Muscle layer of colon (tissue), 2 donors: ENCODE data around the gene LRRC3.
"Not testable (repeated sequence)": the region's sequence is repeated elsewhere in the genome, so short reads cannot be mapped to it uniquely, and the experiment has no call there.

Experiments used
- H3K27ac ChIP-seq: one replicate; pipeline ENCODE4 v1.7.0; 2013; ENCODE audit warnings: low read depth, mild to moderate bottlenecking, low read length, moderate library complexity
- H3K27me3 ChIP-seq, 2 donors: one replicate each; pipeline ENCODE4 v1.7.0; 2013; ENCODE audit warnings: low read length in 2 of 2, mild to moderate bottlenecking in 2 of 2; ENCODE audit not compliant: insufficient read depth in 2 of 2, control insufficient read depth in 1 of 2
- H3K36me3 ChIP-seq: one replicate; pipeline ENCODE4 v1.7.0; 2013; ENCODE audit warnings: mild to moderate bottlenecking, low read length; ENCODE audit not compliant: insufficient read depth
- H3K4me1 ChIP-seq: one replicate; pipeline ENCODE4 v1.7.0; 2013; ENCODE audit warnings: mild to moderate bottlenecking, low read length; ENCODE audit not compliant: insufficient read depth
- H3K4me3 ChIP-seq, 2 donors: one replicate each; pipeline ENCODE4 v1.7.0; 2013; ENCODE audit warnings: low read length in 2 of 2, low read depth in 1 of 2, mild to moderate bottlenecking in 1 of 2, moderate library complexity in 1 of 2
- H3K9ac ChIP-seq: one replicate; pipeline ENCODE4 v1.7.0; 2013; ENCODE audit warnings: low read length
- H3K9me3 ChIP-seq: one replicate; pipeline ENCODE4 v1.7.0; 2013; ENCODE audit warnings: mild to moderate bottlenecking, low read length
- donor health status: abdominal sarcoma.
- donor health status: Adenocarcinoma of cecum.

LRRC3 gene

GRCh38 chr21:44454747-44455523, at the start of gene LRRC3:
Gene LRRC3, plus strand, starts transcription at chr21:44455510. Its CDS starts 1,135 bp downstream, at chr21:44456645.
- no peaks in the 10 kb centered on the region for H3K9me3 ChIP-seq
- peak within 1 kb of the TSS; percentile 15 for H3K9ac ChIP-seq
- H3K27ac ChIP-seq, result peak within 1 kb of the TSS; percentile 66
- H3K36me3 ChIP-seq, result no peaks in the 10 kb centered on the region
- no peaks in the 10 kb centered on the region for H3K27me3 ChIP-seq
- H3K4me3 ChIP-seq, result peak within 1 kb of the TSS; percentile 60 to 64
- no peaks in the 10 kb centered on the region for H3K4me1 ChIP-seq

DNA sequence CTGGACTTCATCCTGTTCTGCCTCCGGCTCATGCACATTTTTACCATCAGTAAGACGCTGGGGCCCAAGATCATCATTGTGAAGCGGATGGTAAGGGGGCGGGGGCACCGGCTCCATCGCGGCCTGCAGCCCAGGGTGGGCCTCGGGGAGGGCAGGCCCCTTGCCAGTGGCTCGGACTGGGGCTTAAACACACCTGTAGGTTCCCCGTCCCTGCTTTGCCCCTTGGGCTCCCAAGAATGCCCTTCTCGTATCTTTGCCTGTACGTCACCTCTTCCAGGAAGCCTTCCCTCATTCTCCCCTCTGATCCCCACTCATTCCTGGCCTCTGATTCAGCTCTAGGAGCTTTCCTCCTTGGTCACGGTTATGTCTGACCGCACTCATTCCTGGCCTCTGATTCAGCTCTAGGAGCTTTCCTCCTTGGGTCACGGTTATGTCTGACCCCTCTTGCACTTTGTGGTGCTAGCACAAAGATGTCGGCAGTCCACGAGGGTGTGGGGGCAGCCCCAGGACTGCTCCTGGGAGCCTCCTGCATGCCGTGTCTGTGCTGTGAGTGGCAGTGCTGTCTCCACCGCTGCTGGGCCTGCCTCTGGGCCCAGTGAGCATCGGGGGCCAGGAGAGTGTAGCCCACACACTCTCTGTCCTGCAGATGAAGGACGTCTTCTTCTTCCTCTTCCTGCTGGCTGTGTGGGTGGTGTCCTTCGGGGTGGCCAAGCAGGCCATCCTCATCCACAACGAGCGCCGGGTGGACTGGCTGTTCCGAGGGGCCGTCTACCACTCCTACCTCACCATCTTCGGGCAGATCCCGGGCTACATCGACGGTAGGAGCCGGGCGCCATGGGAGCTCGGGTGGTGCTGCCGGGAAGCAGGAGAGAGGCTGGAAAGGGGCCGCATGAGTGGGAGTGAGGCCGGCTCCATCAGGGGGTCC, 49.1 kb upstream of the LRRC3 start:
- Histone ChIP-seq H3K9ac (no peak overlapping the region), H3K4me3 (no peak overlapping the region), H3K27me3 (no peaks in the 10 kb centered on the region), H3K27ac (no peak overlapping the region), H3K9me3 (no peaks in the 10 kb centered on the region), H3K4me1 (no peaks in the 10 kb centered on the region), H3K36me3 (no peaks in the 10 kb centered on the region)

GRCh38 chr21:44406953-44407352, 48.4 kb upstream of the LRRC3 start:
- H3K4me1 ChIP-seq, result no peaks in the 10 kb centered on the region
- no peak overlapping the region for H3K9ac ChIP-seq
- H3K27ac ChIP-seq, result no peak overlapping the region
- H3K27me3 ChIP-seq, result no peaks in the 10 kb centered on the region
- H3K36me3 ChIP-seq, result no peaks in the 10 kb centered on the region
- no peak overlapping the region for H3K4me3 ChIP-seq
- H3K9me3 ChIP-seq, result no peaks in the 10 kb centered on the region

GRCh38 chr21:44407493-44407892, 47.8 kb upstream of the LRRC3 start:
- no peak overlapping the region for H3K4me3 ChIP-seq
- no peaks in the 10 kb centered on the region for H3K9me3 ChIP-seq
- H3K27me3 ChIP-seq, result no peaks in the 10 kb centered on the region
- H3K36me3 ChIP-seq, result no peaks in the 10 kb centered on the region
- H3K9ac ChIP-seq, result no peak overlapping the region
- no peaks in the 10 kb centered on the region for H3K4me1 ChIP-seq
- H3K27ac ChIP-seq, result no peak overlapping the region

DNA sequence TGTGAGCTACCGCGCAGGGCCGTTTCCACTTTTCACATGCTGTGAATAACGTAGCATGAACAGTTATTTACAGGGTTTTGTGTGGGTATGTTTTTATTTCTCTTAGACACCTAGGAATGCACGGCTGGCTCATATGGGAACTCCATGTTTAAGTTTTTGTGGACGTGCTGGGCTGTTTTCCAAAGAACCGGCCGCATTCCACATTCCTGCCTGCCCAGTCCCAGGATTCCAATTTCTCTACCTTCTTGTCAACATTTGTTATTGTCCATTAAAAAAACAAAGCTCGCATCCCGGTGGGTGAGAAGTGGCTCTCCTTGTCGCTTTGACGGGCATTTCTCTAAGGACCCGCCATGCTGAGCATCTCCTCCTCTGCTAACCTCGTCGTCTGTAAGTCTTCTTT, 47.1 kb upstream of the LRRC3 start:
- H3K9ac ChIP-seq, result no peak overlapping the region
- no peaks in the 10 kb centered on the region for H3K27me3 ChIP-seq
- no peaks in the 10 kb centered on the region for H3K36me3 ChIP-seq
- no peak overlapping the region for H3K27ac ChIP-seq
- H3K4me1 ChIP-seq, result no peaks in the 10 kb centered on the region
- no peak overlapping the region for H3K4me3 ChIP-seq
- no peaks in the 10 kb centered on the region for H3K9me3 ChIP-seq

- Histone ChIP-seq H3K9ac (no peak overlapping the region), H3K36me3 (no peaks in the 10 kb centered on the region), H3K9me3 (no peaks in the 10 kb centered on the region), H3K4me3 (no peak overlapping the region), H3K27ac (no peak overlapping the region), H3K27me3 (peaks cover 0 to 13% of the 10 kb centered on the region in 2 donors), H3K4me1 (no peaks in the 10 kb centered on the region)
Measured at GRCh38 chr21:44413566-44414290, 41.6 kb upstream of the LRRC3 start.

DNA sequence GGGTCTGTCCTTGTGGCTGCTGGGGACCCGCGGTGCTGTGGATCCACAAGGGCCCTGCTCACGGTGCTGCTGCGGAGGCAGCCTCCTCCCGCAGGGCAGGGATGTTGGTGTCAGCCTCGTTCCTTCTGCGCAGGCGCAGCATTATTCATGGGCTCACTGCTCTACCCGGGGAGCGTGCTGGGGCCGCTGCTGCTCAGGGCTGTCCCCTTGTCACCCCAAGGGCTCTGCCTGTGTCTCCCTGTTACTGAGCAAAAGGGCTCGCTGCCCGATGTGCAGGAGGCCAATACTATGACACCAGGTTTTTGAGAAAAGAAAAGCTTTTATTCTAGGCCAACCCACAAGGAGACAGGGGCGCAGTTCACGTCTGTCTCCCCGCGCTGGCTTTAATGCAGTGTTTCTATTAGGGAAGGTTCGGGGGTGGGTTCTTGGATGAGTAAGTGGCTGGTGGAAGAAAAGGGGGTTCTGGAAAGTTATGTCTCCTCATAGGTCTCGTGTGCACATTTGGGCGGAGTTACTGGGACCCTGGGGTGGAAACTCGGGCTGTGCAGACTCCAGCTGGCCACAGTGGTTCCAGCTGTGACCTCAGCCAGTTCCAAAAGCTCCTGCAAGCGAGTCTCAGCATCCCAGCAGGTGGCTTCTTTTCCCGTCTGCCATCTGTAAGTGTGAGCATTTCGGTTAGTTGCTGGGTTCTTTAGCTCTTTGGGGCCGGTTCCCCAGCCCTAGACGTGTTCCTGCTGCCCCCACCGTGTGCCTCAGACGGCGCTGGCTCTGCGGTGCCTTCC, 40.8 kb upstream of the LRRC3 start:
- no peaks in the 10 kb centered on the region for H3K36me3 ChIP-seq
- no peaks in the 10 kb centered on the region for H3K9me3 ChIP-seq
- no peaks in the 10 kb centered on the region for H3K4me1 ChIP-seq

DNA sequence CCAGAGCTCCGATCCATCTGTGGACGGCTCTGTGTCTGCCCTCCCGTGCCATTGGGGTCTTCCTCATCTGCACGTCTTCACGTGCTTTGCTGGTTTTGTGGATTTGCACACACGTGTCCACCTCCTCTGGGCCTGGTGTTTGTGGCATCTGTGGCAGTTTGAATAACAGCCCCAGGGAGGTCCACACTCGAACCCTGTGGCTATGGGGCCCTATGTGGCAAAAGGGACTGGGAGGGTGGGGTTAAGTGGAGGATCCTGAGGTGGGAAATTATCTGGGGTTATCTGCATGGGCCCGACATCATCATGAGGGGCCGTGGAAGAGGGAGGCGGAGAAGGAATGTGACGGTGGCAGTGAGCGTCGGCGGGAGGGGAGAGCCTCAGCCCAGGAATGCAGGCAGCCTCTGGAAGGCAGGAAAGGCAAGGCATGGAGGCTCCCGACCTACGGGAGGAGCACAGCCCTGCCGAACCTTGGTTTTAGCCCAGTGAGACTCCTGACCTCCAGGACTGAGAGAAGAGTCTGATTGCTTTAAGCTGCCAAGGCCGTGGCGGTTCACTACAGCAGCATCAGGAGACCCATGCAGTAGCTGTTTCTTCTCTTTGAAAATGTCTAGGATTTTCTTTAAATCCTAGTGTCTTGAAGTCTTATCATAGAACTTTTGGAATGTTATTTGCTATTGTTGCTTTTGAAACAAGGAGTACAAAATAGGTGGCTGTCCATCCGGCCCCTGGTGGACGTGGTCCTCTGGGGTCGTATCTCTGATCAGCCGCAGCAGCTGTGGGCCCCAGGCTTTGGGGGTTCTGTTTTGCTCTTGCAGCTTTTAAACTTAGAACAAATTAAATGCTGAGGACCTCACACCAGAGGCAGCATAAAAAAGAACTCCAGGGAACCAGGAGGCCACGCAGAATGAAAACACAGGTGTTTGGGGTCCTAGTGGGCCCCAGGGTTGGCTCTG, 40.0 kb upstream of the LRRC3 start:
- Histone ChIP-seq H3K9ac (no peak overlapping the region), H3K4me3 (no peak overlapping the region), H3K27me3 (peaks cover 0 to 13% of the 10 kb centered on the region in 2 donors), H3K36me3 (no peaks in the 10 kb centered on the region), H3K9me3 (no peaks in the 10 kb centered on the region), H3K4me1 (no peaks in the 10 kb centered on the region), H3K27ac (no peak overlapping the region)

More for the DNA sequence above, 40.8 kb upstream of the LRRC3 start:
- no peak overlapping the region for H3K4me3 ChIP-seq
- no peak overlapping the region for H3K9ac ChIP-seq
- no peak overlapping the region for H3K27ac ChIP-seq
- H3K27me3 ChIP-seq, result peaks cover 0 to 13% of the 10 kb centered on the region in 2 donors

DNA sequence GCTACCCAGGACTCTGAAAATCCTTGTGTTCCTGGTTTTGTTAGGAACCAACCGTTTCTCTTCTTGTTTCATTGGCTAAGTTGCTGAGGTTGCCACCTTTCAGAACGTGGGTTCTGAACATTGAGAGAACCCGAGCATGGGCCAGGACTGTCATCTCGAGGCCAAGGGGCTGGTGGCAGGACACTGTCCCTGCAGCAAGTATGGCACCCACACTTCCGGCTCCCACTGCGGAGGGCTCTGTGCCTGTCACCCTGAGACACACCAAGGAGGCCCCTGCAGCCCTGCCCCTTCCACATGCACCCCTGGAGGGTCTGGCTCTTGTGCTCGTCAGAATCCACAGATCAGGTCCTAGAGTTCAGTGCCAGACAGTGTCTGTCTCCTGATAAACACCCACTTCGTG, 39.1 kb upstream of the LRRC3 start:
- Histone ChIP-seq H3K36me3 (no peaks in the 10 kb centered on the region), H3K9ac (no peak overlapping the region), H3K4me3 (no peak overlapping the region), H3K9me3 (no peaks in the 10 kb centered on the region), H3K4me1 (no peaks in the 10 kb centered on the region), H3K27ac (no peak overlapping the region), H3K27me3 (peaks cover 0 to 13% of the 10 kb centered on the region in 2 donors)

DNA sequence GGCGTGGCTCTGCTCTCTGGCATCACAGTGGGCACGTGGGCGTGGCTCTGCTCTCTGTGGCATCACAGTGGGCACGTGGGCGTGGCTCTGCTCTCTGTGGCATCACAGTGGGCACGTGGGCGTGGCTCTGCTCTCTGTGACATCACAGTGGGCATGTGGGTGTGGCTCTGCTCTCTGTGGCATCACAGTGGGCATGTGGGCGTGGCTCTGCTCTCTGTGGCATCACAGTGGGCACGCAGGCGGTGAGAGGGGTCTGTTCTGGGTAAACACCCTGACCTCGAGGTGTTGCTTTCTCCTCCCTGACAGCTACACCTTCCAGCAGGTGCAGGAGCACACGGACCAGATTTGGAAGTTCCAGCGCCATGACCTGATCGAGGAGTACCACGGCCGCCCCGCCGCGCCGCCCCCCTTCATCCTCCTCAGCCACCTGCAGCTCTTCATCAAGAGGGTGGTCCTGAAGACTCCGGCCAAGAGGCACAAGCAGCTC, 37.6 kb upstream of the LRRC3 start:
- not testable (repeated sequence) for H3K4me3 ChIP-seq, H3K27ac ChIP-seq, H3K9ac ChIP-seq, H3K9me3 ChIP-seq, H3K36me3 ChIP-seq, H3K4me1 ChIP-seq
- peaks cover 0 to 13% of the 10 kb centered on the region in 2 donors for H3K27me3 ChIP-seq
